Activated T-cell treated with anti-CD3 and anti-CD28 coated beads, Interleukin-2, amount 50 U/mL, for 72 hours (primary cell): ENCODE measurements around the gene PPP1R37. TPM values are rescaled to one million over a fixed set of nuclear protein-coding genes. Genes with fewer than 3 reads are reported as not detected.
A peak's percentile ranks its signal among the peaks of the same experiment; 100 is the strongest.
"Not testable (repeated sequence)": the region's sequence is repeated elsewhere in the genome, so short reads cannot be mapped to it uniquely, and the experiment has no call there.

Experiments used
- ATAC-seq, 2 donors: fragments of 150-1000 bp; cut with Tn5 transposase; replicated peaks in 1 of 2; 2 replicates each; pipeline ENCODE4 v1.10.0; 2021; ENCODE audit warnings: moderate library complexity in 2 of 2, mild to moderate bottlenecking in 1 of 2
- DNase-seq, 2 donors: peaks; one replicate each; pipeline ENCODE4 v3.0.0; 2021 to 2022; ENCODE audit warnings: mixed read lengths in 1 of 2
- H3K27ac Mint-ChIP-seq: one replicate; pipeline ENCODE4 v1.8.0; 2022; ENCODE audit warnings: mild to moderate bottlenecking, moderate library complexity, mixed read lengths
- H3K27me3 Mint-ChIP-seq: one replicate; pipeline ENCODE4 v1.8.0; 2022; ENCODE audit warnings: low read depth, mixed read lengths
- H3K36me3 Mint-ChIP-seq, 2 donors: one replicate each; pipeline ENCODE4 v1.8.0; 2022; ENCODE audit warnings: mixed read lengths in 2 of 2, mild to moderate bottlenecking in 1 of 2; ENCODE audit not compliant: insufficient read depth in 2 of 2
- H3K4me1 Mint-ChIP-seq: one replicate; pipeline ENCODE4 v1.8.0; 2022; ENCODE audit warnings: low read depth, mixed read lengths
- H3K4me3 Mint-ChIP-seq, 2 donors: one replicate each; pipeline ENCODE4 v1.8.0; 2022; ENCODE audit warnings: mild to moderate bottlenecking in 2 of 2, mixed read lengths in 2 of 2, moderate library complexity in 2 of 2
- H3K9me3 Mint-ChIP-seq, 2 donors: one replicate each; pipeline ENCODE4 v1.8.0; 2022; ENCODE audit warnings: mixed read lengths in 2 of 2
- total RNA-seq, 2 donors: library from RNA; stranded (reverse); gene quantifications; one replicate each; pipeline ENCODE4 v1.2.3, GENCODE V29; 2022

PPP1R37 gene
- total RNA-seq, 2 donors from 2014 or later = 11.8 to 17.3 TPM

DNA sequence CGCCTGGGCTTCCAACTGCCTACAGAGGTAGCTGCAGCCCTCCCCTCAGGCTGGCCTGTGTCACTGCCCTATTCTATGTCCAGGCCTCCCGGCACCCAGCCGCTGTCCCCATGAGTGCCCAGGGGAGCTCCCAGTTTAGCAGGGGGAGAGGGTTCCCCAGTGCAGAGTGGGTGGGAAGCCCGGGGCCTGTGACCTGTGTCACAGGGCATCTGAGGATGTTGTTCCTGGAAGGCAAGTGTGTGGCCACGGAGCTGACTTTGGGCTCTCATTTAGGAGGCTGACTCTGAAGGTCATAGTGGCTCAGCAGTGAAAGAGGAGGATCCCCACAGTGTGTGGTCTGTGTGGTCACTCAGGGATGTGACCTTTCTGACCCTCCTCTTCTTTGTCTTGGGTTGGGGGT, 25.1 kb downstream of the PPP1R37 start:
- ATAC-seq (no peak), DNase-seq (no peak)
- Mint-ChIP-seq H3K9me3 (no peaks in the 10 kb centered on the region), H3K36me3 (no peaks in the 10 kb centered on the region), H3K27me3 (no peaks in the 10 kb centered on the region), H3K27ac (no peak overlapping the region), H3K4me3 (peak overlapping the region; percentile 56 to 62), H3K4me1 (peaks cover 70% of the 10 kb centered on the region)

DNA sequence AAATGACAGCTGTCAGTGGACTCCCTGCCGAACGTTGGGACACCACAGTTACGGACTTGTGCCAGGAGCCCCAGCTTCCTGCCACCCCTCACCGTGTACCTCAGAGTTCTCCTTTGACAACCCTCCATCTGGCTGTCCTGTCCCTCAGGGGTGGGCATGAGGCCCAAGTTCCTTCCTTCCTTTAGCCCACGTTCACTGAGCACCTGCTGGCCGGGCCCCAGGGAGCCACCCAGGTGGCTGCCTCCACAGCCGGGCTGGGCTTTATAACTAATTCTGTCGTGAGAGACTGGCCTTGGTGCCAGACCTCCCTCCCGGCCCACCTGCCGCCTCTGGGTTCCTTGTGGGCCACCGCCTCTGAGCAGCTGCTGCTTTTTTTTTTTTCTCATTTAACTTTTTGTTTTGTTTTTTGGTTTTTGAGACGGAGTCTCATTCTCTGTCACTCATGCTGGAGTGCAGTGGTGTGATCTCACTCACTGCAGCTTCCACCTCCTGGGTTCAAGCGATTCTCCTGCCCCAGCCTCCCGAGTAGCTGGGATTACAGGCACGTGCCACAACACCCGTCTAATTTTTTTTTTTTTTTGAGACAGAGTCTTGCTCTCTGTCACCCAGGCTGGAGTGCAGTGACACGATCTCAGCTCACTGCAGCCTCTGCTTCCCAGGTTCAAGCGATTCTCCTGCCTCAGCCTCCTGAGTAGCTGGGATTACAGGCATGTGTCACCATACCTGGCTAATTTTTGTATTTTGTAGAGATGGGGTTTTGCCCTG, 25.8 kb downstream of the PPP1R37 start:
- Mint-ChIP-seq H3K27ac (peak overlapping the region; percentile 35), H3K4me3 (peak overlapping the region; percentile 56 to 62), H3K4me1 (peaks cover 70% of the 10 kb centered on the region)
- peak; percentile 10 to 12 for ATAC-seq
- H3K27me3 Mint-ChIP-seq, H3K36me3 Mint-ChIP-seq, DNase-seq, H3K9me3 Mint-ChIP-seq: not testable (repeated sequence)

DNA sequence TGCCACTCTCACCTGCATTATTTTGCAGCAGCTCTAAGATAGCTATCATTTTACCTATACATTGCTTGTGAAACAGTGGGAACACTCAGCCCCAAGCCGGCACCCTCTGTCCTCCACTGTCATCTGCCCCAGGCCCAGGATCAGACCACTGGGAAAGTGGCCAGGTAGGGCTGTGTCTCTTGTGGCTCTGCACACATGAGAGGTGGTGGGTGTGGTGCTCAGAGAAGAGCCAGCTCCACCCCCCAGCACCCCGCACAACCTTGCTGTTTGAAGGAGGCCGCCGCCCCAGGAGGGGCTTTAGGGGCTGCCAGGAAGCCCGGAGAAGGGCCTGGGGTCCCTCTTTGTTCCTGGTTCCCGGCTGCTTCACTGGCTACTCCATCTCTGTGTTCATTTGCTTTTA, 26.6 kb downstream of the PPP1R37 start:
- Mint-ChIP-seq H3K4me3 (no peak overlapping the region), H3K36me3 (no peaks in the 10 kb centered on the region), H3K4me1 (peaks cover 70% of the 10 kb centered on the region), H3K27ac (no peak overlapping the region), H3K9me3 (no peaks in the 10 kb centered on the region), H3K27me3 (no peaks in the 10 kb centered on the region)
- DNase-seq (no peak), ATAC-seq (no peak)

GRCh38 chr19:45121827-45122345, 28.9 kb downstream of the PPP1R37 start:
- DNase-seq (no peak), ATAC-seq (no peak)
- Mint-ChIP-seq H3K9me3 (no peaks in the 10 kb centered on the region), H3K4me3 (peak overlapping the region; percentile 31 to 64), H3K36me3 (no peaks in the 10 kb centered on the region), H3K27ac (peak overlapping the region; percentile 65), H3K4me1 (peaks cover 60% of the 10 kb centered on the region), H3K27me3 (no peaks in the 10 kb centered on the region)

DNA sequence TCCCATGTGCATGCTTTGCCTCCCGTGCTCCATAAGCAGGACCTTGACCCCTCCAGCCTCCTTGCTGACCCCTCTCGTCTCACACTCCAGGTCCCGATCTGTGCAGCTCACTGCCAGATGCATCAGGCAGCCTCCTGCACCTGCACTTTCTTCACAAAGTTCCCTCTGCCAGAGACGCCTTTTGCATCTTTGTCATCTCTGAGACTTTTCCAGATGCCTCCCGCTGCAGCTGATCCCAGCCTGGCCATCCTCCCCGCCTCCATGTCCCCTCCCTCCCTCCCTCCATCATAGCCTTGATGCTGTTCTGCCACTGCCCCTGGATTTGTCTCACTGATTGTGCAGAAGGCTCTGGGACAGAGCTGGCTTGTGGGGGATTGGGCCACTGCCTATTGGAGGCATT, 29.9 kb downstream of the PPP1R37 start:
- DNase-seq (no peak), ATAC-seq (no peak)
- no peak overlapping the region for H3K4me3 Mint-ChIP-seq
- peaks cover 57% of the 10 kb centered on the region for H3K4me1 Mint-ChIP-seq
- no peaks in the 10 kb centered on the region for H3K36me3 Mint-ChIP-seq
- no peaks in the 10 kb centered on the region for H3K9me3 Mint-ChIP-seq
- H3K27ac Mint-ChIP-seq = no peak overlapping the region
- no peaks in the 10 kb centered on the region for H3K27me3 Mint-ChIP-seq

DNA sequence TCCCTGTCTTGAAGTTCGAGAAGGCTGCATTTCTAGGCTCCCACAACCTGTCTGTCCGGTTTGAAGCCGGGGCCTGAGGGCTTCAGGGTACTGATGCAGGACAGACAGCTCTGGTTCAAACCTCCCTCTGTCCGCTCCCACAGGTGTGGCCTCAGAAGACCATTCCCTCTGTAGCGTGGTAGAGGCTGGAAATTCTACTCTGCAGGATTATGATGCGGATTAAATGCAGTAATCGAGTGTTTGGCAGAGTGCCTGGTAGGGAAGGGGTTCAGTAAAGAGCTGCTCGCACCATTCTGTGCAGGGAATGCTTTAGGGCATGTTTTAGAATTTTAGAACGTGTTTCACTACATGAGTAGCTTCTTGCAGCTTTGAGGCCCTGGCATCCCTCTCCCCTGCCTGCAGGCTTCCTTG, 30.5 kb downstream of the PPP1R37 start:
- DNase-seq = no peak
- H3K27me3 Mint-ChIP-seq = no peaks in the 10 kb centered on the region
- H3K27ac Mint-ChIP-seq = no peak overlapping the region
- no peaks in the 10 kb centered on the region for H3K9me3 Mint-ChIP-seq
- no peaks in the 10 kb centered on the region for H3K36me3 Mint-ChIP-seq
- no peak overlapping the region for H3K4me3 Mint-ChIP-seq
- no peak for ATAC-seq
- H3K4me1 Mint-ChIP-seq = peaks cover 51% of the 10 kb centered on the region

GRCh38 chr19:45124021-45124420, 31.0 kb downstream of the PPP1R37 start:
- H3K4me1 Mint-ChIP-seq = peaks cover 45% of the 10 kb centered on the region
- H3K27ac Mint-ChIP-seq = no peak overlapping the region
- ATAC-seq (no peak), DNase-seq (no peak)
- H3K4me3 Mint-ChIP-seq = no peak overlapping the region
- no peaks in the 10 kb centered on the region for H3K36me3 Mint-ChIP-seq
- H3K9me3 Mint-ChIP-seq = no peaks in the 10 kb centered on the region
- H3K27me3 Mint-ChIP-seq = no peaks in the 10 kb centered on the region

DNA sequence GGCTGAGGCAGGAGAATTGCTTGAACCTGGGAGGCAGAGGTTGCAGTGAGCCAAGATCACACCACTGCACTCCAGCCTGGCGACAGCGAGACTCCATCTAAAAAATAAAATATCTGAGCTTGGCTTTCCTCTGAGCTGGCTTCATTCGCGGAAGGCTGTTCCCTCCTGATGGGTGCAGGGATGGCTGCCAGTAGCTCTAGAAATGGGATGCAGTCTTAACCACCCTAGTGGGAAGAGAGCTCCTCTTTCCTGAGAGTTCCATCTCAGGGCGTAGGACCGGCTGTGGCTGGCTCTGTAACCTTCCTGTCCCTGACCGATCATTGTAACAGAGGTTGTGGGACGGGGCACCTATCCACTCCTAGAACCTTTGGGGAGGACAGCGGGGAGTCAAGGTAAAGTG, 32.4 kb downstream of the PPP1R37 start:
- H3K36me3 Mint-ChIP-seq = no peaks in the 10 kb centered on the region
- no peaks in the 10 kb centered on the region for H3K27me3 Mint-ChIP-seq

GRCh38 chr19:45125975-45126493, 33.1 kb downstream of the PPP1R37 start:
- H3K9me3 Mint-ChIP-seq = no peaks in the 10 kb centered on the region
- peak; percentile 71 to 80 for DNase-seq
- H3K27me3 Mint-ChIP-seq = no peaks in the 10 kb centered on the region
- peaks cover 28% of the 10 kb centered on the region for H3K4me1 Mint-ChIP-seq
- H3K27ac Mint-ChIP-seq = no peak overlapping the region
- no peaks in the 10 kb centered on the region for H3K36me3 Mint-ChIP-seq
- ATAC-seq = peak; percentile 82 to 86
- no peak overlapping the region for H3K4me3 Mint-ChIP-seq

More for the DNA sequence above, 32.4 kb downstream of the PPP1R37 start:
- ATAC-seq (no peak), DNase-seq (no peak)
- H3K4me3 Mint-ChIP-seq = no peak overlapping the region
- H3K9me3 Mint-ChIP-seq = no peaks in the 10 kb centered on the region
- peaks cover 35% of the 10 kb centered on the region for H3K4me1 Mint-ChIP-seq
- no peak overlapping the region for H3K27ac Mint-ChIP-seq

DNA sequence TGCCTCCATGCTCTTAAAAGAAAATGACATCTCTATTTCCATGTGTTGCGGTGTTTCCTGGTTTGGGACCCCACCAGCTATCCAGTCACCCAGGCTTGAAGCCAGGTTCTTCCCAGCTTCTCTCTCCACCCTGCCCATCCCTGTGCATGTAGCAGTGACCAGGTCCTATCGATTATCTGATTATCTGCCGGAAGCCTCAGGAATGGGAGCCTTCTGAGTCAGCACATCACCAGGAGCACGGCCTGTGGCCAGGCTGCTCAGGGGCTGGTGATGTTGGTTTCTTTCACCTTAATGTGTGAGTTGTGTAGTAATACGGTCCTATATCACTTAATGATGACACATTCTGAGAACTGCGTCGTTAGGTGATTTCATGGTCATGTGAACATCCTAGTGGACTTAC, 33.7 kb downstream of the PPP1R37 start:
- no peaks in the 10 kb centered on the region for H3K9me3 Mint-ChIP-seq
- H3K27ac Mint-ChIP-seq = no peak overlapping the region

DNA sequence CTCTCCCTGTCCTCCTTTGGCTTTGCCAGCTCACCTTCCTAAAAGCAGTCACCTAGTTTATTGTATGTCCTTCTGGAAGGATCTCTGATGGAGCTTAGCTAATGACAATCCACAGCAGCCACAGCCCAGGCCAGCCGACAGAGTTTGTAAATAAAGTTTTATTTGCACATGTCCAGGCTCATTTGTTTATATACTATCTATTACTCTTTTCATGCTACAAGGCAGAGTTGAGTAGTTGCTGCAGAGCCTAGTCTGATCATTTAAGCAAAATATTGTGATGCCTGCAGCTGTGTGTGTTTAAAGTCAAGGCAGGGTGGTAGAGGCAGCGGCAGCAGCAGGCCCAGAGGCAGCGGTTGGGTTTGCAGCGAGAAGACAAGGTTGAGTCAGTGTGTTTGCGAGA, 35.2 kb downstream of the PPP1R37 start:
- no peaks in the 10 kb centered on the region for H3K36me3 Mint-ChIP-seq
- no peaks in the 10 kb centered on the region for H3K27me3 Mint-ChIP-seq
- H3K9me3 Mint-ChIP-seq = no peaks in the 10 kb centered on the region
- no peak for ATAC-seq
- no peak overlapping the region for H3K27ac Mint-ChIP-seq
- H3K4me1 Mint-ChIP-seq = peaks cover 18% of the 10 kb centered on the region
- DNase-seq = no peak
- no peak overlapping the region for H3K4me3 Mint-ChIP-seq

More for the DNA sequence above, 33.7 kb downstream of the PPP1R37 start:
- no peaks in the 10 kb centered on the region for H3K36me3 Mint-ChIP-seq
- H3K27me3 Mint-ChIP-seq = no peaks in the 10 kb centered on the region
- peaks cover 22% of the 10 kb centered on the region for H3K4me1 Mint-ChIP-seq
- no peak overlapping the region for H3K4me3 Mint-ChIP-seq
- no peak for DNase-seq
- no peak for ATAC-seq

- Mint-ChIP-seq H3K27ac (no peak overlapping the region), H3K9me3 (no peaks in the 10 kb centered on the region), H3K4me1 (peaks cover 18% of the 10 kb centered on the region), H3K27me3 (no peaks in the 10 kb centered on the region), H3K4me3 (no peak overlapping the region), H3K36me3 (no peaks in the 10 kb centered on the region)
- ATAC-seq = no peak
- DNase-seq = no peak
These were observed 35.8 kb downstream of the PPP1R37 start for GRCh38 chr19:45128806-45129205.

GRCh38 chr19:45130236-45130635, 37.3 kb downstream of the PPP1R37 start:
- Mint-ChIP-seq H3K9me3 (no peaks in the 10 kb centered on the region), H3K27ac (no peak overlapping the region), H3K27me3 (no peaks in the 10 kb centered on the region), H3K4me1 (peaks cover 18% of the 10 kb centered on the region), H3K36me3 (no peaks in the 10 kb centered on the region), H3K4me3 (no peak overlapping the region)
- no peak for DNase-seq
- ATAC-seq = no peak
